Choroid plexus epithelial cell (primary cell): ENCODE results near the gene AP1M2.
"Not testable (repeated sequence)": the region's sequence is repeated elsewhere in the genome, so short reads cannot be mapped to it uniquely, and the experiment has no call there.

Source experiments
- DNase-seq: peaks from one replicate; pipeline ENCODE4 v3.0.0-alpha.2; 2010; ENCODE audit warnings: low read depth
- H3K4me3 ChIP-seq: 2 replicates; pipeline ENCODE4 v1.5.1; 2011; ENCODE audit warnings: low read depth, mild to moderate bottlenecking, control low read depth, low read length, moderate library complexity
- CTCF ChIP-seq: conservative IDR thresholded peaks from 2 replicates; pipeline ENCODE4 v1.5.1; 2011; ENCODE audit warnings: low read depth, mild to moderate bottlenecking, control low read depth, inconsistent platforms, low read length, moderate library complexity

AP1M2 gene

GRCh38 chr19:10544753-10545251 is 42.3 kb downstream of the AP1M2 start:
- DNase-seq, result no peak
- no peak for TF ChIP-seq CTCF

DNA sequence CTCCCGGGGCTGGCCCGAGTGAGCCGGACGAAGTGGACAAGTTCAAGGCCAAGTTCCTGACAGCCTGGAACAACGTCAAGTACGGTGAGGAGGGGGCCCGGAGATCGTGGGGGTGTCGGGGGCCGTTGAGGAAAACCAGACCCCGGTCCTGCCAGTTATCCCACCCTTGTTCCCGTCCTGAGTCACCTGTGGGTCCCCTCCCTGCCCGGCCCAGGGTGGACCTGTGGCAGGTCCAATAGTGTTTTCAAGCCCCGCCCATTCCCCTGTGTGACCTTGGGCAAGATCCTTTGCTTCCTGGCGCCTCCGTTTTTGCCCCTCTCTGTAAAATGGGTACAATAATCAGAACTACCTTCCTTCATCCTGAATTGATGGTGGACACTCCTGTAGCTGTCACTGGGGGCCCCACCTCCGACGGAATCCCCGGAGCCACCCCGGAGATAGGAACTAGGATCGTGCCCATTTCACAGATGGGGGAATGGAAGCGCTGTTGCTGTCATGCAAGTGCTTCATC is 42.8 kb downstream of the AP1M2 start:
- TF ChIP-seq CTCF, result no peak
- no peak for DNase-seq

More at GRCh38 chr19:10544753-10545251, 42.3 kb downstream of the AP1M2 start:
- H3K4me3 ChIP-seq, result peak overlapping the region; percentile 74

DNA sequence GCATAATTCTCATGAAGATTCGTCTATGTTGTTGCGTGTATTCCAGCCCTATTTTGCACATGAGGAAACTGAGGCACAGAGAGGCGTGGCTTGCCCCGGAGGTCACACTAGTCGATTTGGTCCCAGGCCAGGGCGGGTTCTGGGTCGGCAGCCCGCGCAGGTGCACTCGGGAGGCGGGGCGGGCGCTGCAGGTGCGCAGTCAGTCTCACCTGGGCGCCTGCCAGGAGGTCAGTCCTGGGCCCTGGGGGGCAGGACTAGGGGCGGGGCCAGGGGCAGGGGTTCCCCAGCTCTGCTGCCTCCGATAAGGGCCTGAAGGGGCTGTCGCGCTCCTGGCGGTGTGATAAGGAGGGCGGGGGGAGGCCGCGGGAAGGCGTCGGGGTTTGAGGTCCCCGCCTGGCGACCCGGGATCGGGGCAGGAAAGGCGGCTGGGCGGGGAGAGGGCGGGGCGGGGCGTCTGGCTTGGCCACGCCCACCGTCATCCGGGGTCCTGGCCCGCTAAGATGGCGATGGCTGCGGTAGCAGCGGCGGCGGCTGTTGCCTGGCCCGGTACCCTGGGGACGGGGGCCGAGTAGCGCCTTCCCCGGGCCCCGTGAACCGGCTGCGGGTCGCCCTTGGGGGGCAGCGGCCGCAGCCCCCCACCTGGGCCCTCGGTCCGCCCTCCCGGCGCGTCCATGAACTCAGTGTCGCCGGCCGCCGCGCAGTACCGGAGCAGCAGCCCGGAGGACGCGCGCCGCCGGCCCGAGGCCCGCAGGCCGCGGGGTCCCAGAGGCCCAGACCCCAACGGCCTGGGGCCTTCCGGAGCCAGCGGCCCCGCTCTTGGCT is 43.5 kb downstream of the AP1M2 start, which contains the start of gene ATG4D:
TSS of gene ATG4D (plus strand) at position 485 of the 822 bp plus-strand sequence. CDS start at position 672, 187 bp downstream.
- peak; percentile 66 for DNase-seq

More for the DNA sequence above, 42.8 kb downstream of the AP1M2 start:
- H3K4me3 ChIP-seq, result peak overlapping the region; percentile 74

GRCh38 chr19:10543059-10543419 is 44.1 kb downstream of the AP1M2 start:
- TF ChIP-seq CTCF, result no peak
- H3K4me3 ChIP-seq, result no peak overlapping the region
- DNase-seq, result no peak

More for the DNA sequence above, 43.5 kb downstream of the AP1M2 start, which contains the start of gene ATG4D:
- no peak for TF ChIP-seq CTCF
- H3K4me3 ChIP-seq, result peak within 1 kb of the TSS; percentile 74

GRCh38 chr19:10539016-10539415 is 48.1 kb downstream of the AP1M2 start:
- not testable (repeated sequence) for DNase-seq

GRCh38 chr19:10538204-10538983 is 48.7 kb downstream of the AP1M2 start:
- no peak for DNase-seq
- no peak overlapping the region for H3K4me3 ChIP-seq
- TF ChIP-seq CTCF, result no peak

More at GRCh38 chr19:10539016-10539415, 48.1 kb downstream of the AP1M2 start:
- H3K4me3 ChIP-seq, result not testable (repeated sequence)

GRCh38 chr19:10537668-10538067 is 49.4 kb downstream of the AP1M2 start:
- TF ChIP-seq CTCF, result no peak
- H3K4me3 ChIP-seq, result no peak overlapping the region
- DNase-seq, result no peak
